Colon (tissue), 2 donors: ENCODE data around the gene AKAP12.

Experiments used
- FAIRE-seq: peaks from 2 replicates; lab custom pipeline; 2012; peaks lifted over from hg19 to GRCh38; lab: Jason Lieb, UNC
- donor health status: control.
- donor health status: control.

Gene AKAP12

GRCh38 chr6:151240036-151240685 lies 394 bp downstream of the AKAP12 start:
- FAIRE-seq: no peak

- no peak for FAIRE-seq
These were observed 1.2 kb downstream of the AKAP12 start for GRCh38 chr6:151240791-151241642.

DNA sequence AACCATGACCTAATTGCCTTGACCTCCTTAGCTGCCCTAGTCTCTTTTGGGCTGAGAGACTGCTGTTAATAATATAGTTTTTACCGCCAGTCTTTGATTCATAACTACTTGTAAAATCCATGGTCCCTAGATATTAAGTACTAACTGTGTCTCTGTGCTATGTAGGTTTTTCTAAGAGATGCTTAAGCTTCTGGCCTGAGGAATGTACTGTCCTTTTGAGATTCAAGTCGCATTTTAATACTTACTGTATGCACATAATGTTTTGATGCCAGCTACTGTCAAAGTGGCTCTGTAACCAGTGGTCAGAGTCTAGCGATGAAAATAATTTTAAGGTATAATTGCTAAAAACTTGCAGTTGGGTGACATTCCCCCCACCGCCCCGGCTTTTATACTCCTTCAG lies 2.1 kb downstream of the AKAP12 start:
- FAIRE-seq: no peak

GRCh38 chr6:151242420-151242861 lies 2.7 kb downstream of the AKAP12 start:
- FAIRE-seq: no peak

DNA sequence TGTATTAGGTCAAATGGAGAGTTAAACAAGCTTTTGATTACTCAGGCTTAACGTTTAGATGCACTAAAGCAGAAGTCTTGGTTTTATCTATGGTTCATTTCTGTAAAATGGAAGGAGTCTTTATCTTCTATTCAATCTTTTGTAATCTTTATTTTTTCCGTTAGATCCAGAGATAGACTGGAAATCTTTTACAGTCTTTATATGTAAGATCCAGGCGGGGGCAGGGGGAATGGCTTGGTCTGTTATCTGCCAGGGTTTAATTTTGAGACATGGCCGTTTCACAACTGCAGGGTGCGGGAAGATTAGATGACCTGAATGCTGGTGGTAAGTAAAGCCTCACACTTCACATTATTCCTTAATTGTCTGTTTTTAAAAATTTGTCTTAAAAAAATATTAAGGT lies 3.7 kb downstream of the AKAP12 start:
- FAIRE-seq: no peak

DNA sequence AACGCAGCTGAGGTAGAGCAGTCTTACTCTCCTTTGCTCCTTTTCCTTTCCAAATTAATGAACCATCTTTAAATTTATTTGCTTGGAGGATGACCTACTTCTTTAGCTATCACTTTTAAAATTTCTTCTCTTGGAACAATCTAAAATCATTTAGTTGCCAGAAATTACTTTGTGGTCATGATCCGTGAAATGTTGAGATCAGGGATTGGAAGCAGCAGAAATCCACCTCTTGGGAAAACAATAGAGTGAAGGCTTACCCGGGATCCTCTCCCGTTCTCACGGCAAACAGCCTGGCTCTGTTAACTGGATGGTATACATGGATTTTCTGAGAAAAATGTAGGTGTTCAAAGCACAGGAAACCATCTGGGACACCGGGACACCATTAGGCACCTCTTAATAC lies 7.7 kb downstream of the AKAP12 start:
- no peak for FAIRE-seq

GRCh38 chr6:151248295-151248694 lies 8.5 kb downstream of the AKAP12 start:
- FAIRE-seq: no peak

DNA sequence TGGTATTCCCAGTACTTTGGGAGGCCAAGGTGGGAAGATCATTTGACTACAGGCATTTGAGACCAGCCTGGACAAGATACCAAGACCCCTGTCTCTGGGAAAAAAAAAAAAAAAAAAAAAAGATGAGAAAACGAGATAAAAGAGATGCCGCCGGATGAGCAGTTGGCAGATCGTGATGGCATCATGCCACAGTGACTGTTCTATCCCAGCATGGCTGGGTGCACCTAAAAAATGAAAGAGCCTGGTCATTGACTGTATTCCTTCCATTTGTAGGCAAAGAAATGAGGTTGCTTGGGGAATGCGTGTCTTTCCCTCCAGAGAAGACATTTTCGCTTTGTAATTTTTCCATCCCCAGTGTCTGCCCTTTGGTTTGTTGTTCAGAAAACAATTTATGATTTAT lies 12.9 kb downstream of the AKAP12 start:
- no peak for FAIRE-seq

- no peak for FAIRE-seq
These were observed 14.8 kb downstream of the AKAP12 start for GRCh38 chr6:151254451-151255081.

- FAIRE-seq: no peak
These were observed 16.0 kb downstream of the AKAP12 start for GRCh38 chr6:151255811-151256210.

DNA sequence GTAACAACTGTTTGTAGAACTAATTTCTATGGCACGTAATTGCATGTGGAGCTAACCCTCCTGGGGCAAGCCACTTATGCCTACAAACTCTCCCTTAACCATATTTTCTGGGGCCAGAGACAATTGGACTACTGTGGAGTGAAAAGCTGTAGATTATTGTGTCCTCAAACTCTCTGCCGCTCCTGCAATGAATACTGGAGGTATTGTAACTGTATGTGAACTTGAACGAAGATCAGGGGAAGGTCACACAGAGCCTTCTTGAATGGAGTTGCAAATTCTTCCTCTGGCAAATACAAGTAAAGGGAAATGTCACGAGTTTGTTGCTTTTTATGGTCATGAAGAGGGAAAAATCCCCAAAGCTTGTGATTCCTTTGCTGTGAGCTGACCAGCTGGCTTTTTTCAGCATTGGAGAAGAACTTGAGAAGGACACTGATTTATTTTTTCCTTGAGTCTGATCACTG lies 18.2 kb downstream of the AKAP12 start:
- FAIRE-seq: no peak

- no peak for FAIRE-seq
These were observed 20.4 kb downstream of the AKAP12 start for GRCh38 chr6:151260205-151260604.

- no peak for FAIRE-seq
These were observed 23.3 kb downstream of the AKAP12 start for GRCh38 chr6:151263035-151263434.

- FAIRE-seq: no peak
These were observed 24.2 kb downstream of the AKAP12 start for GRCh38 chr6:151263967-151264366.

- no peak for FAIRE-seq
These were observed 25.5 kb downstream of the AKAP12 start for GRCh38 chr6:151265282-151265681.

- FAIRE-seq: no peak
These were observed 29.7 kb downstream of the AKAP12 start for GRCh38 chr6:151269321-151269995.

- no peak for FAIRE-seq
These were observed 35.4 kb downstream of the AKAP12 start for GRCh38 chr6:151275121-151275520.

- no peak for FAIRE-seq
These were observed 35.8 kb downstream of the AKAP12 start for GRCh38 chr6:151275566-151275965.

GRCh38 chr6:151276112-151276740 lies 36.5 kb downstream of the AKAP12 start:
- FAIRE-seq: no peak

GRCh38 chr6:151279891-151280290 lies 40.1 kb downstream of the AKAP12 start:
- no peak for FAIRE-seq

GRCh38 chr6:151280859-151281258 lies 41.1 kb downstream of the AKAP12 start:
- FAIRE-seq: no peak

DNA sequence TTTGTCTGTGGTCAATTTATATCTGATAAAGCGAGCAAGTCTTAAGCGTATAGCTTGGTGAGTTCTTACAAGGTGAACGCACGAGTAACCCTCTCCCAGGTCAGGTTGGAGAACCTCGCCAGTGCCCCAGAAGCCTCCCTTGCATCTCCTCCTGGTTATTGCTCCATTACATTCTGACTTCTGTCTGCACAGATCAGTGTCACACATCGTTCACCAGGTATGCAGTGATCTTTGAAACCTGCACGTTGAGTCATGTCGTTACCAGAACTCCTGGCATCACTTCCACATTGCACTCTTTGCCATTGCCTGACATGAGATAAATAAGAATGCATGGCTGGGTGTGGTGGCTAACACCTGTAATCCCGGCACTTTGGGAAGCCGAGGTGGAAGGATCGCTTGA lies 44.2 kb downstream of the AKAP12 start:
- FAIRE-seq: no peak
